ENCODE measurements around the gene ZNF541.
A peak's percentile ranks its signal among the peaks of the same experiment; 100 is the strongest.

- peak in 3 of 4 donors; percentile 24 to 27 (median 25) for TF ChIP-seq CTCF (IDR thresholded peaks at IDR 0.05)
- TF ChIP-seq POLR2A (IDR thresholded peaks at IDR 0.05), result no peak
These were observed 32.2 kb downstream of the ZNF541 start for GRCh38 chr19:47540748-47541147.

Measured in right lobe of liver (tissue), 4 donors.